ENCODE results near the gene PHF20.
"Not testable (repeated sequence)": the region's sequence is repeated elsewhere in the genome, so short reads cannot be mapped to it uniquely, and the experiment has no call there.

The PHF20 gene

DNA sequence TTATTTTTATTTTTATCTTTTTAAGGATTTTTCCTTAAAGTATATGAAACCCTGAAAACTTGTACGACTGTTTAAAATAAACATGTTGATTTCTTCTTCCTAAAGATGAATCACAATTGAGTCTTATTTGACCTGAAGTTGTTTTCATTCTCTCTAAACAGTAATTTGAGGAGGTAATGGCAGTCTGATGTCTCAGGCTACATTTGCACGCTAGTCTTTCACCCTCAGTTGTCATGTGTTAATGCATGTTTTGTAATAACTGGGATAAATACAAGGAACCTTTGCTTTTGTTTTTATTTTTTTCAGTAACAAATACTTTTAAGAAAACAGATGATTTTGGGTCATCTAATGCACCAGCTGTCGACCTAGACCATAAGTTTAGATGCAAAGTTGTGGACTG is 127.2 kb downstream of the PHF20 start:
- H3K27me3 Mint-ChIP-seq (ENCODE audit: low read depth, poor library complexity), result no peaks in the 10 kb centered on the region
- no peak overlapping the region for H3K4me3 Mint-ChIP-seq
- H3K4me1 Mint-ChIP-seq, result no peaks in the 10 kb centered on the region
- H3K27ac Mint-ChIP-seq, result no peak overlapping the region
- no peaks in the 10 kb centered on the region for H3K9me3 Mint-ChIP-seq
- peaks cover 54% of the 10 kb centered on the region for H3K36me3 Mint-ChIP-seq (ENCODE audit: low read depth)
- TF ChIP-seq, protein P1, sequence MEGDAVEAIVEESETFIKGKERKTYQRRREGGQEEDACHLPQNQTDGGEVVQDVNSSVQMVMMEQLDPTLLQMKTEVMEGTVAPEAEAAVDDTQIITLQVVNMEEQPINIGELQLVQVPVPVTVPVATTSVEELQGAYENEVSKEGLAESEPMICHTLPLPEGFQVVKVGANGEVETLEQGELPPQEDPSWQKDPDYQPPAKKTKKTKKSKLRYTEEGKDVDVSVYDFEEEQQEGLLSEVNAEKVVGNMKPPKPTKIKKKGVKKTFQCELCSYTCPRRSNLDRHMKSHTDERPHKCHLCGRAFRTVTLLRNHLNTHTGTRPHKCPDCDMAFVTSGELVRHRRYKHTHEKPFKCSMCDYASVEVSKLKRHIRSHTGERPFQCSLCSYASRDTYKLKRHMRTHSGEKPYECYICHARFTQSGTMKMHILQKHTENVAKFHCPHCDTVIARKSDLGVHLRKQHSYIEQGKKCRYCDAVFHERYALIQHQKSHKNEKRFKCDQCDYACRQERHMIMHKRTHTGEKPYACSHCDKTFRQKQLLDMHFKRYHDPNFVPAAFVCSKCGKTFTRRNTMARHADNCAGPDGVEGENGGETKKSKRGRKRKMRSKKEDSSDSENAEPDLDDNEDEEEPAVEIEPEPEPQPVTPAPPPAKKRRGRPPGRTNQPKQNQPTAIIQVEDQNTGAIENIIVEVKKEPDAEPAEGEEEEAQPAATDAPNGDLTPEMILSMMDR (IDR thresholded peaks at IDR 0.05), result no peak
- DNase-seq, result no peak

DNA sequence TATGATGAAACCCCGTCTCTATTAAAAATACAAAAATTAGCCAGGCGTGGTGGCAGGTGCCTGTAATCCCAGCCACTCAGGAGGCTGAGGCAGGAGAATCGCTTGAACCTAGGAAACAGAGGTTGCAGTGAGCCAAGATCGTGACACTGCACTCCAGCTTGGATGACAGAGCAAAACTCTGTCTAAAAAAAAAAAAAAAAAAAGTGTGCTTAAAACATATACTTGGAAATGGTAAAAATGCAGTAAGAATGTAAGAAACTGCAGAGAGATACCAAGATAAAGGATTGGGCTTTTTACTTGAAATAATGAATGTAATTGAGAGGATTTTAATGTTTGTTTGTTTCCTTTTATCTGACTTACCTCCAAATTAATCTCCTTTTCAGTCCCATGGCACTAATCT is 129.4 kb downstream of the PHF20 start:
- peaks cover 59% of the 10 kb centered on the region for H3K36me3 Mint-ChIP-seq (ENCODE audit: low read depth)
- DNase-seq; H3K27ac Mint-ChIP-seq; H3K9me3 Mint-ChIP-seq; H3K4me3 Mint-ChIP-seq; H3K27me3 Mint-ChIP-seq (ENCODE audit: low read depth, poor library complexity); H3K4me1 Mint-ChIP-seq: not testable (repeated sequence)

DNA sequence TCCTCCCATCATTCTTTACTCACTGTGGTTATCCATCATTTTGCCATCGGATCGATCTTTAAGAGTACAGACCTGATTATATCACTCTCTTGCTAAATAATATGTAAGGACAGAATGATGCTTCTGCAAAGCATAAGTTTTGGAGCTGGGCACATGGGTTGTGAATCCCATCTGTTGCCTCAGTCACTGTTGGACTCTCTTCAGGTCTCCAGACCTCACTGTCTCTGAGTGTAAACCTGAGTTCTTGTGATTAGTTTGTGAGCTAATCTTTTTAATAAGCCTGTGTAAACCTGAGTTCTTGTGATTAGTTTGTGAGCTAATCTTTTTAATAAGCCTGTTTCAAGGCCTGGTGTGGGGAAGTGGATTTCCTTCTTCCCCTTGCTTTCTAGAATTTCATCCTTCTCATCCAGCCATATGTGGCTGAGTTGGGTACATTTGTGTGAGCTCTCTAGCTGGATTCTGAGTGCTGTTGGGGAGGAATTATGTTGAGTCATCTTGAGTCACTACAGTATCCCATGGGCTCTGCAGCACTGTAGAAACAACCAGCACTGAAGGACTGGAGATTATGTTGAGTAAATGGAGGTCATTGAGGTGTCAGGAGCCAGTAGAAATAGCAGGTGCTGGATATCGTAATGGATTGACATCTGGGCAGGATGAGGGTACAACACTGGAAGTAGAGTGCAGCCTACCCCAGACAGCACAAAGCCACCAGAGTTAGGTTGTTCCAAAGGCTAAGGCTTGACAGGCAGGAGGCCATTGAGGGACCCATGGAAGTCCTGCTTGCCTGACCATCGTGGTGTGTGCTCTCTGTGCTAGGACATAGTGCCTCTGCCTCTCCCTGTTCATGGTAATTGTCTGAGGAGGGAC is 130.1 kb downstream of the PHF20 start:
- Mint-ChIP-seq H3K27me3 (ENCODE audit: low read depth, poor library complexity) (no peaks in the 10 kb centered on the region), H3K4me1 (no peaks in the 10 kb centered on the region), H3K36me3 (ENCODE audit: low read depth) (peaks cover 56% of the 10 kb centered on the region), H3K9me3 (no peaks in the 10 kb centered on the region), H3K4me3 (no peak overlapping the region), H3K27ac (peak overlapping the region; percentile 18)
- no peak for DNase-seq
- TF ChIP-seq, protein P1 (IDR thresholded peaks at IDR 0.05), result no peak

DNA sequence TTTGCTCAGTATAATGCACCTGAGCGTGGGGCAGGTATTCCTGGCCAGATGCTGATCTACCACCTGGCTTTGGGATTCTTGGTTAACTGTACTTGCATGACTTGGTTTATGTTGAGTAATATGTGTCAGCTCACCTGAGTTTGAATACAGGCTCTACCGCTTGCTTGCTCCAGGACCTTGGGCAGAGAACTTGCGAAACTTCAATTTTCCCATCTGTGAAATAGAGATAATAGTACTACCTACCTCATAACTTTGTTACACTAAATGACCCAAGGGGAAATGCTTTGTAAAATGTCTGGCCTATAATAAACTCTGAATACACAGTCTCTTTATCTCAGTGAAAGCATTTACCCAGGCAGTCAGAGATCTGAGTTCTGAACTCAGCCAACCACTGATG is 130.7 kb downstream of the PHF20 start:
- TF ChIP-seq, protein P1 (IDR thresholded peaks at IDR 0.05), result no peak
- H3K36me3 Mint-ChIP-seq (ENCODE audit: low read depth), result peaks cover 55% of the 10 kb centered on the region
- H3K9me3 Mint-ChIP-seq, result no peaks in the 10 kb centered on the region
- no peak overlapping the region for H3K27ac Mint-ChIP-seq
- no peaks in the 10 kb centered on the region for H3K4me1 Mint-ChIP-seq
- H3K4me3 Mint-ChIP-seq, result no peak overlapping the region
- H3K27me3 Mint-ChIP-seq (ENCODE audit: low read depth, poor library complexity), result no peaks in the 10 kb centered on the region
- no peak for DNase-seq

DNA sequence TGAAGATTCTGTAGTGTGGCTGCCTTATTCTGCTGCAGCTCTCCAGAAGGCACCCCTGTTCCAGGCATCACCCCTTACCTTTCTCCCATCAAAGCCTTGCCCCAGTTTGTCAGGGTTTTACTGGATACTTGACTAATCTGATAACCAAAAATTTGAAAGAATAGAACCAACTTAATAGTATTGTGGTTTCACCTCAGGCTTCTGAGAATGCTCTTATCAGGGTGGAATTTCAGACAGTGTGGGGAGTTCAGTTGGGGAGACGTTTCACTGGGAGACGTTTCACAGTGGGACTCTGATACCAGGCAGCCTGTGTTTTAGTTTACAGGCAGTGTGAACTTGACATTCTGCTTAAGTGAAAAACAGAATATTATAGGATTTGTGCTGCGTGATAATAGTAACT is 132.0 kb downstream of the PHF20 start:
- H3K4me1 Mint-ChIP-seq, result no peaks in the 10 kb centered on the region
- no peak overlapping the region for H3K27ac Mint-ChIP-seq
- TF ChIP-seq, protein P1 (IDR thresholded peaks at IDR 0.05), result no peak
- peaks cover 59% of the 10 kb centered on the region for H3K36me3 Mint-ChIP-seq (ENCODE audit: low read depth)
- DNase-seq, result no peak
- H3K27me3 Mint-ChIP-seq (ENCODE audit: low read depth, poor library complexity), result no peaks in the 10 kb centered on the region
- no peaks in the 10 kb centered on the region for H3K9me3 Mint-ChIP-seq
- H3K4me3 Mint-ChIP-seq, result no peak overlapping the region

DNA sequence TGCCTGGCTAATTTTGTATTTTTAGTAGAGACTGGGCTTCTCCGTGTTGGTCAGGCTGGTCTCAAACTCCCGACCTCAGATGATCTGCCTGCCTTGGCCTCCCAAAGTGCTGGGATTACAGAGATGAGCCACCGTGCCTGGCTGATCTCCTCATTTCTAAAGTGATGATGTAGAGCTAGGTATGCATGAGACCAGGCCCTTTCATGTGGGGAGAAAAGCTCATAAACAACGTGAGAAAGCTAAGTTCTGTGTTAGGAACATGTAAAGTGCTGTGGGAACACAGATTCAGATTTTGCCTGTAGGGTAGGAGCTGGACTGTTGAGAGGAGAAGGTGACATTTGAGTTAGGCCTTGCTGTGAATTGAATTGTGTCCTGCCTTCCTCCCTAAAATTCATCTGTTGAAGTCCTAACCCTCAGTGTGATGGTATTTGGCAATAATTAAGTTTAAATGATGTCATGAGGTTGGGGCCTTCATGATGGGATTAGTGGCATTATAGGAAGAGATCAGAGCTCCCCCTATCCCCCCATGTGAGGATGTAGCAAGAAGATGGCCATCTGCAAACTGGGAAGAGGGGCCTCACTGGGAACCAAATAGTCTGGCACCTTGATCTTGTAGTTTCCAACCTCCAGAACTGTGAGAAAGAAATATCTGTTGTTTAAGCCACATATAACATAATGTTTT is 133.3 kb downstream of the PHF20 start:
- H3K4me3 Mint-ChIP-seq, result no peak overlapping the region
- no peaks in the 10 kb centered on the region for H3K27me3 Mint-ChIP-seq (ENCODE audit: low read depth, poor library complexity)
- no peaks in the 10 kb centered on the region for H3K9me3 Mint-ChIP-seq
- no peak for DNase-seq
- TF ChIP-seq, protein P1 (IDR thresholded peaks at IDR 0.05), result no peak
- H3K27ac Mint-ChIP-seq, result no peak overlapping the region
- H3K36me3 Mint-ChIP-seq (ENCODE audit: low read depth), result peaks cover 57% of the 10 kb centered on the region
- no peaks in the 10 kb centered on the region for H3K4me1 Mint-ChIP-seq

Measured in nephron progenitor cell (in vitro differentiated cells).